KOPT-K1 (cell line): ENCODE measurements around the gene TNFRSF11A.

ENCODE experiments used
- H3K27ac ChIP-seq: fragments of 200-600 bp; sonication (generic); 2 replicates; pipeline ENCODE4 v1.5.1; 2016; ENCODE audit warnings: antibody characterized with exemption, mild to moderate bottlenecking, low read depth, low read length; ENCODE audit not compliant: poor library complexity, severe bottlenecking
- H3K36me3 ChIP-seq: fragments of 200-600 bp; sonication (generic); 2 replicates; pipeline ENCODE4 v1.5.1; 2017; ENCODE audit warnings: antibody characterized with exemption, mild to moderate bottlenecking, low read length, moderate library complexity; ENCODE audit not compliant: insufficient read depth
- H3K9me3 ChIP-seq: fragments of 200-600 bp; sonication (generic); 2 replicates; pipeline ENCODE4 v1.5.1; 2017; ENCODE audit warnings: antibody characterized with exemption, low read length, mild to moderate bottlenecking; ENCODE audit not compliant: insufficient read depth, poor library complexity, severe bottlenecking

The TNFRSF11A gene

DNA sequence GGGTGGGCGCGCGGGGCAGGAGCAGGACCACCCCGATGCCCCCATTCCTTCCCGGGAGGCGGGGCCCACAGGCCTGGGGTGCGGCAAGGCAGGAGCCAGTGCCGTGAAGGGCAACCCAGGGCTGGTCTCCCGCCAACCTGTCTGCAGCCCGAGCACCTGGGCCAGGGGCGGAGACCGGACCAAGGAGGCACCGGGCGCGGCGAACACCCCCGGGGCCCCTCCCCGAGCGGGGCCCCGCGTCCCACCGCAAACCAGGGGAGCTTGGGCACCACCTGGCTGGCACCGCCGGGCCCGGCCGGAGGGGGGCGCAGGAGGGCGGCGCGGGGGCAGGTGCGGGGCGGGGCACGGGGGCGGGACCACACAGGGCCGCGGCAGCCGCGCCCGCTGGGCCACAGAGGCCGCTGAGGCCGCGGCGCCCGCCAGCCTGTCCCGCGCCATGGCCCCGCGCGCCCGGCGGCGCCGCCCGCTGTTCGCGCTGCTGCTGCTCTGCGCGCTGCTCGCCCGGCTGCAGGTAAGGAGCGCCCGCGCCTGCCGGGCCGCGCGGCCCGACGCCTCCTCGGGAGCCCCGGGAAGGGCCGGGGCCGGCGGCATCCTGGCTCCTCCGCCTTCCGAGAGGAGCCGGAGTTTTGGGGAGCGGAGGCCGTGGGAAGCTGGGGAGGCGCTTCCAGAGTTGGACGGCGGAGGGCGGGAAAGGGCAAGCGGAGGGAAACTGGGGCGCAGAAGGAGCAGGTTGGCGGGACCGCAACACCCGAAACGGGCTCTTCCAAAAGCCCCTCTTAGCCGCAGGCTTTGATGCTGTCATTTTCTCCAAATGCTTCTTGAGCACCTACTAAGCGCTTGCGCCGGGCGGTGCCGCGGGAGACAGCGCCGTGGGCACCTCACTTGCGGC is at the start of gene TNFRSF11A:
Gene TNFRSF11A (plus strand): TSS at position 394 of the 889 bp plus-strand sequence. CDS start 43 bp downstream, at position 437.
- no peak within 1 kb of the TSS for H3K27ac ChIP-seq
- H3K36me3 ChIP-seq, result no peaks in the 10 kb centered on the region
- peaks cover 8% of the 10 kb centered on the region for H3K9me3 ChIP-seq

DNA sequence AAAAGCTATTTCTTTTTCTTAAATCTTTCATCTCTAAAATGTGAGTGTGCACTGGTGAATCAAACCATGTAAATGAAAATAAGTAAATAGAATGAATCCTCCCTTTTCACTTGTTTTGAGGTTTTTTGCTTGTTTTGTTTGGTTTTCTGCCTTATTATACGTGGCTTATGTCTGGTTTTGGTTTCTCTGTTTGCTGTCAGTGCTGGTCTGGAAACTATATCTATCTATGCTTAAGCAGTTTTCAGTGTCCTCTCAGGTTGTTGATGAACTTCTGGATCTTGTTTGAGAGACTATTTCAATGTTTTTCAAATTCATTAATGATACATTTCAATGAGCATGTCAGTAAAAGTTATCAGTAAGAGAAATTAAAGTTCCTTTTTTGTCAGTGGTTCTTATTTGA is 48.1 kb upstream of the TNFRSF11A start:
- no peak overlapping the region for H3K27ac ChIP-seq
- no peaks in the 10 kb centered on the region for H3K9me3 ChIP-seq
- H3K36me3 ChIP-seq, result peaks cover 70% of the 10 kb centered on the region

DNA sequence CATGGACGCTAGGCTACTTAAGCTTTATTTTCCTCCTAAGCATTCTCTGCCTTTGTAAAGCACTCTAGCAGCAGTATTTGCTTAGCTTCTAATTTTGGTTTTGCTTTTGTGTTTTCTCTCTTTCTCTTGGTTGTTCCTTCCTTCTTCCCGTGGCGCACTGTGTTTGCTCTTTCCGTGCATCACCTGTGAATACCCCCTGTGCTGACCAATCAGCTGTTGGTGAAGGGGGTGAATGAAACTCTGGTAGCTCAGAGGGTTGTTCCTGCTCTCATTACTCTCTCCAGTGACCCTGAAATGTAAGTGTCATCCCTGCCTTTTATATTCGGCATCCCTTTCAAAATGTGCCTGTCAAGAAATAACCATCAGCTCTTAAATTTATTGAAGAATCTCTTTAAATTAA is 45.5 kb upstream of the TNFRSF11A start:
- Histone ChIP-seq H3K36me3 (peaks cover 74% of the 10 kb centered on the region), H3K27ac (no peak overlapping the region), H3K9me3 (no peaks in the 10 kb centered on the region)

DNA sequence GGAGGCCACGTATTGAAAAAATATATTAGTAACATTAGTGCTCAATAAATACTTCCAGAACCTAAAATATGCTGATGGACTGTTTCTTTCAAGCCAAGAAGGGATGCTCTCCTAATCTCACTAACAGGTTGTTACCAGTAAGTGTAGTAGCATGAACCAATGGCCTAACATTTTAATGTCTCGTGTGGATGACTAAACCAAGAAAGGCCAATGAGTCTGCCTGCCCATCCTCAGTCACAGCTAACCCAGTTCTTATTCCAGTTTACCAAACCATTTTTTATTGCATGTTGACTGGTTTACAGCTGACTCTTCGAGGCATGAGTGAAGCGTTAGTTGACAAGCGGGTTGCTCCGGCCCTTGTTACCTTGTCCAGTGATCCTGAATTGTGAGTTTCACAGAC is 45.1 kb upstream of the TNFRSF11A start:
- Histone ChIP-seq H3K27ac (no peak overlapping the region), H3K36me3 (peaks cover 75% of the 10 kb centered on the region), H3K9me3 (no peaks in the 10 kb centered on the region)

DNA sequence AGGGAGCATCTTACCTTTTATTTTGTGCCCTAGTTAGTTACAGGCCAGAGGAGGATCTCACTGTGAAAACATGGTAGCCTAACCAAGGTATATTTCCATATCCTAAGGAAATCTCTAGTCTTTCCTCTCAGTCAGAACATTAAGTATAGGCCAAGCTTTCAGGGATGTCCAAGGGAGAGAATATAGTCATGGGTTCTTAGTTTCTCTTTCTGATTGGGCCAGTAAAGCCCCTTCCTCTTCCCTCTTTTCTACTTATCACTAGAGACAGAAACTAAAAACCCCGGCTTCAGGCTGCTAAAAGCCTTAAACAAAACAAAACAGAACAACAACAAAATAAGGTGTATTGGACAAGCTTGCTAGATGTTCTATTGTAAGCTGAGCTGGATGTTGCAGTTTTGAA is 44.3 kb upstream of the TNFRSF11A start:
- Histone ChIP-seq H3K9me3 (no peaks in the 10 kb centered on the region), H3K36me3 (peaks cover 75% of the 10 kb centered on the region), H3K27ac (no peak overlapping the region)

DNA sequence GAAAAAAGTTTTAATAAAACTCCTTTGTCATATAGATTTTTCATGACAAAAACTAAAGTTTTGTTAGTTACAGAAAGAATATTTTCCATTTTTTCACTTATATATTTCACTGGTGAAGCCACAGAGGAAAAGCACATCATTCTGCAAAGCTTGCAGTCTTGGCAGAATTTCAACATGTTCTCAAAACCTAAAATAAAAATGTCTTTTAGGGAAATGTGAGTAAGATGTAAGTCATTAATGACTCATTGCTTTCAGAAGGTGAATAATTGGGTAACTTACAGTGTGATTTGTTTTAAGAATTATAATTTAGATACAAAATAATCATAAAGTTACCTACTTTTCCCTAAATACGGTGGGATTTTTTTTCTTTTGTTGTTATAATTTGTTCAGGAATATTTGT is 43.4 kb upstream of the TNFRSF11A start:
- Histone ChIP-seq H3K36me3 (peaks cover 77% of the 10 kb centered on the region), H3K27ac (no peak overlapping the region), H3K9me3 (no peaks in the 10 kb centered on the region)

DNA sequence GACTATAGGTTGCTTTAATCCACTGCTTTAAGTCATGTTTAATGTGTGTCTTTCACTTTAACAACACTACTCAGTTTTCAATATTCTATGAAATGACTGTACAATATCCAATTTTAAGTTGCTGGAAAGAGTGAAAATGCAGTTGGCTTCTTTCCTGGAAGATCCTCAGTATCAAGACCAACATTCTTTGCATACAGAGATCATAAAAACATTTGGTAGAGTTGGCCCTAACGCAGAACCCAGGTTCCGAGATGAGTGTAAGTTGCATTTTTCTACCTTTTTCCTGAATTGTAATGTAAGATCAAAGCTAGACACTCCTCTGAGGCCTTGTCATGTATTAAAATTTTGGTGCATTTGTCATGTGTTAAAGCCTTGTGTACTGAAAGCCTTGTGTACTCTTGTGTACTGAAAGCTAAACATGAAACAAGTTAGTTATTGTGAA is 42.9 kb upstream of the TNFRSF11A start:
- Histone ChIP-seq H3K27ac (no peak overlapping the region), H3K36me3 (peaks cover 77% of the 10 kb centered on the region), H3K9me3 (no peaks in the 10 kb centered on the region)

DNA sequence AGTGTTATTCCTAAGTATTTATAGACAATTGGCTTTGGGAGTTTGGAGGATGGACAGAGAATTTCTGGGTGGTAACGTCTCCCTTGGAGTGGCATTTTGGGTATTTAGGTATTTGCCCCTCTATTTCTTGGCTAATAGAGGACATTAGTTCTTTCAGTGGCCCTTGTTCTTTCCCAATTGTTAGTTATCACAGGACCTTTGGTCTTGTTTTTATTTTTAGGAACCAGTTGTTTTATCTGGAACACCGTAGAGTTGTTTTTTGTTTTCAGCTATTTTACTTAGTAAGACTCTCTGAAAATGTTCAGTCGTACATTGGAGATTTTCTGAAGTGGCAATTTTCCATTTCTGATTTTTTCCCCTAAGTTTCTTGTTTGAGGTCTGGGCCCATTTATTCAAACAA is 40.5 kb upstream of the TNFRSF11A start:
- Histone ChIP-seq H3K36me3 (peaks cover 85% of the 10 kb centered on the region), H3K27ac (no peak overlapping the region), H3K9me3 (no peaks in the 10 kb centered on the region)

DNA sequence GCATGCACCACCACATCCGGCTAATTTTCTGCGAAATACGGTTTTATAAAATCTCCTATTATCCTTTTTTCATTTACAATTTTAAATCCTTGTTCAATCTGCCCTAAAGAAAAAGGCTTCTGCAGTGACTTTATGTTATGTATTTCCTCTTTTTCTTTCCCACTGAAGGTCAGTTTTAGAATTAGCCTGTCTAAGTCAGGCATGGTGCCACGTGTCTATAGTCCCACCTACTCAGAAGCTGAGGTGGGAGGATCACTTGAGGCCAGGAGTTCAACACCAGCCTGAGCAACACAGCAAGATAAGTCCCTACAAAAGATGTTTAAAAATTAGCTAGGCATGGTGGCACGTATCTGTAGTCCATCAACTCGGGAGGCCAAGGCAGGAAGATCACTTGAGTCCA is 39.8 kb upstream of the TNFRSF11A start:
- peaks cover 81% of the 10 kb centered on the region for H3K36me3 ChIP-seq
- no peaks in the 10 kb centered on the region for H3K9me3 ChIP-seq
- no peak overlapping the region for H3K27ac ChIP-seq

DNA sequence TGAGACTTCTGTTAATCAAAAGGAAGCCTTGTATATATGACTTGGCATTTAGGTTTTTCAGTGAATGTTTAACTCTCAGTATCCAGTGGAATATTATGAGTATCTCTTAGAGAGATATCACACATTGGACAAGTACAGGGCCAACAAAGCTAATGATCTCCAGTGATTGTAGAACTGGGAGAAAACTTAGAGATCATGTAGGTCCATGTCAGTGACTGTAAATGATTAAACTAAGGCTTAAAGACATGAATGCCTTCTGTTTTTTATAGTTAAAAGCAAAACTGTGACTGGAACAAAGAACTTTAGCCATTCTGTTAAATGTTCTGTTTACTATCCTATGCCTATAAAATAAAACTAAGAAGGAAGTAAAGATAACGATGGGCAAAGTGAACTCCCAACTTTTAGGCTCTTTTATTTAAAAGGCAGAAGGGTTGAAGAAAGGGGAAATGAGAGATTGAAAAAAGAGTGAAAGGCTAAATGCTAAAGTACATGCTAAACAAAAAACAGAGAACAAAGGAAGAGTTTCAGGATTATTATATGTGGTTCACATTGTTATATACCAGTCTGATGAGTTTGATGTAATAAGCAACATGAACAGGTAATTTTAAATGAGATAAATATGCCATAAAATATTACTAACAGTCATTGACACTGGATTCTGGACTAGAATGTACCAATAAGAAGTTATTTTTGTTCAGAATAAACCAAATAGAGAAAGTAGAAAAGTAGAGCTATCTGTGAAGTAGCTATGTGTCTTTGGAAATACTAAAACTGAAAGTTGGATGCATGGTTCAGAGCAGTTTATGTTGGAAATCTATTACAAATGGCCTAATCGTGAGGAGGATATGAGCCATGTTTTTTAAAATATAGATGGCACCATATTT is 37.1 kb upstream of the TNFRSF11A start:
- Histone ChIP-seq H3K36me3 (peaks cover 83% of the 10 kb centered on the region), H3K27ac (no peak overlapping the region), H3K9me3 (no peaks in the 10 kb centered on the region)

DNA sequence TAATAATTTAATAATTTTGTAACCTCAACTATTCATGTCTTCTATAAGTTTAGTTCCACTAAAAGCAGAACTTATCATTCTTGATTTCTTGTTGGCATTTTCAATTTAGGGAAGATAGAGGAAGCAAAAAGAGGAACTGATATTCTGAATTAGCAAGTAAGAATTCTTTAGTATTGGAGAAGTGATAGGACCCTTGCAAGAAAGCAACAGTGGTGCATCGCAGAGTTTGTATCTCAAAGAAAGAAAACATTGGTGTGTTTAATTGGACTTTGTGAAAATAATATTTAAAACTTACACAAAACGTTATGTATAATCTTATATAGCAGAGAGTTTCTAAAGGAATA is 36.5 kb upstream of the TNFRSF11A start:
- Histone ChIP-seq H3K27ac (no peak overlapping the region), H3K36me3 (peaks cover 83% of the 10 kb centered on the region), H3K9me3 (no peaks in the 10 kb centered on the region)

DNA sequence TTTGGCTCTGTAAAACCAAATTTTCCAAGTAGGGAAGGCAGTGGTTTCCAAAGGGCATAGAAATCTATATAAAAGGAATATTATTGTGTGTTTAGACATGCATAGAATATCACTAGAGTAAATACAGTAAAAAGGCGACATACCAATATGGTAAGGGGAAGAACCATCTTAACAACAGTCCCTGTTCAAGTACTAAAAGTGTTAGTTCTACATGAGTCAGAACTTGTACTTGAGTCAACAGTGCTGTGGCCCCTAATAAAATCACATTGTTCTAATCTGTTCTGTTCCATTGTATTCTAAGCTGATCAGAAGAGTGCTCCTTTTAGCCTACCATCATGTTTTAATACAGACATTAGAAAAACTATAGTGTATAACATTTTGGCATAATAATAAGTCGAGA is 36.1 kb upstream of the TNFRSF11A start:
- no peak overlapping the region for H3K27ac ChIP-seq
- no peaks in the 10 kb centered on the region for H3K9me3 ChIP-seq
- H3K36me3 ChIP-seq, result peaks cover 85% of the 10 kb centered on the region

DNA sequence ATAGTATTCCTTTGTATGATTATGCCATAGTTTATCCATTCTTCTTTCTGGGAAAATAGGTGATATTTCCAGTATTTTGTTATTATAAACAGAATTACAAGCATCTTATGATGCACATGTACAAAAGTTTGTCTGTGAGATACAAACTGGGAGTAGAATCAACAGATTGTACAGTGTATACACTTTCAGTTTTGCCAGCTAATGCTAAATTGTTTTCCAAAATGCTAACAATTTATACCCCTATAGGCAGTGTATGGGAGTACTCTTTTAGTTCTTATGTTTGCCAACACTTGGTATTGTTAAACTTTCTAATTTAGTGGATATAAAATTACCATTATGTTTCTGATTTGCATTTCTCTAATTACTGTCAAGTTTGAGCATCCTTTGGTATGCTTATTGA is 31.0 kb upstream of the TNFRSF11A start:
- H3K27ac ChIP-seq, result no peak overlapping the region
- H3K9me3 ChIP-seq, result no peaks in the 10 kb centered on the region
- H3K36me3 ChIP-seq, result peaks cover 46% of the 10 kb centered on the region

DNA sequence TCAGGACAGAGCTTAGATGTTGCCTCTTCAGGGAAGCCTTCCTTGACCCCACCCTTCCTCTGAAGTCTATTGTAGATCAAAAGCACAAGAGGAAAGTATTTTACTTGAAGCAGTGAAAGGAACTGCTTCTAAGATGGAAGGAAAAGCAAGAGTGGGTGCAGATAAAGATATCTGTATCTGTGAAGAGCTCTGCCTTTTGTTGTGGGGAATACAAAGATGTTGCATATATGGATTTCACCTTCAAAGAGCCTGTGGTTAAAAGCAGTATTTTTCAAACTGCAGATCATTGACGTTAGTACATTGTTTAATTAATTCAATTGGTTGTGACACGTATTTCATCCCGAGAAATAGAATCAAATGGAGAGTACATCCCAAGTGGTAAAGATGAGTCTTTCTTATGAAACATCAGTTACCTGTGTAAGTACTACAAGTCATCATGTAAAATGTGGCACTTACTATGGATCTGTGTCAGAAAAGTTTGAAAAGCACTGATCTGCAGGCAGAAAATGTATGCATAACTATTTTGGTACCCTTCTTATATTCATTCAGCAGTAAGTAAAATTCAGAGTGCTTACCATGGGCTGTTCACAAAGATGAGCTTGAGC is 24.6 kb upstream of the TNFRSF11A start:
- H3K36me3 ChIP-seq, result peaks cover 52% of the 10 kb centered on the region
- no peak overlapping the region for H3K27ac ChIP-seq
- H3K9me3 ChIP-seq, result no peaks in the 10 kb centered on the region

DNA sequence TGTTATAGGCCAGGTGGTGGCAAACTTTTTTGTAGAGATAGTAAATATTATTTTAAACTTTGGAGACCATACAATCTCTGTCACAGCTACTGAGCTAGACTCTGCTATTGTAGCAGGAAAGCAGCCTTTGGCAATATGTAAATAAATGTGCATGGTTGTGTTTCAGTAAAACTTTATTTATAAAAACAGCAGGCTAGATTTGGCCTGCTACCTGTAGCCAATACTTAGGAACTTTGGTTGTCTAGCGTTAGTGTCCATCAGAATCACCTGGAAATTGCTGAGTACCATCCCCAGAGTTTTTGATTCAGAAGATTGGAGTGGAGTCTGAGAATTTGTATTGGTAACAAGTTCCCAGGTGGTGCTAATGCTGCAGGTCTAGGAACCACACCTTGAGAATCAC is 23.8 kb upstream of the TNFRSF11A start:
- Histone ChIP-seq H3K36me3 (peaks cover 52% of the 10 kb centered on the region), H3K27ac (no peak overlapping the region)

More for the DNA sequence above, 23.8 kb upstream of the TNFRSF11A start:
- no peaks in the 10 kb centered on the region for H3K9me3 ChIP-seq
